Measurements from ENCODE around the gene SHKBP1. TPM values are rescaled to one million over a fixed set of nuclear protein-coding genes. Genes with fewer than 3 reads are reported as not detected.

The SHKBP1 gene
- total RNA-seq = 15.1 and 23.1 TPM in 2 replicates

GRCh38 chr19:40576585-40577451, at the start of gene SHKBP1:
TSS of gene SHKBP1 (plus strand) at chr19:40576873. CDS start at chr19:40576900, 27 bp downstream.

GRCh38 chr19:40601134-40601974, 24.7 kb downstream of the SHKBP1 start, which contains the start of gene LTBP4:
TSS of gene LTBP4 (plus strand) at chr19:40601369. CDS start at chr19:40601388, 19 bp downstream.

Other genes with a start within 250 kb of the SHKBP1 start
- gene C19orf47, start 228.5 kb upstream of the SHKBP1 start, total RNA-seq = 4.8 and 8.6 TPM in 2 replicates
- 105 and 167 TPM in 2 replicates for gene PLD3, start 228.2 kb upstream of the SHKBP1 start, total RNA-seq
- gene HIPK4, start 186.7 kb upstream of the SHKBP1 start, total RNA-seq = under 0.01 and 0.20 TPM in 2 replicates
- 0.98 and 1.5 TPM in 2 replicates for gene PRX, start 163.5 kb upstream of the SHKBP1 start, total RNA-seq
- gene SERTAD1, start 150.9 kb upstream of the SHKBP1 start, total RNA-seq = 13.3 and 14.0 TPM in 2 replicates
- 16.2 and 20.1 TPM in 2 replicates for gene SERTAD3, start 132.5 kb upstream of the SHKBP1 start, total RNA-seq
- gene BLVRB, start 111.1 kb upstream of the SHKBP1 start, total RNA-seq = 52.8 and 101 TPM in 2 replicates
- 0.37 and 0.39 TPM in 2 replicates for gene SPTBN4, start 109.9 kb upstream of the SHKBP1 start, total RNA-seq
- gene LTBP4, start 24.5 kb downstream of the SHKBP1 start, total RNA-seq = 20.7 and 36.0 TPM in 2 replicates
- 30.7 and 45.9 TPM in 2 replicates for gene NUMBL, start 113.8 kb downstream of the SHKBP1 start, total RNA-seq
- gene COQ8B, start 140.0 kb downstream of the SHKBP1 start, total RNA-seq = 29.0 and 37.1 TPM in 2 replicates
- 10.0 and 17.3 TPM in 2 replicates for gene ITPKC, start 140.2 kb downstream of the SHKBP1 start, total RNA-seq
- 0.98 and 1.1 TPM in 2 replicates for gene ACTMAP, start 173.6 kb downstream of the SHKBP1 start, total RNA-seq
- 42.3 and 62.4 TPM in 2 replicates for gene SNRPA, start 174.3 kb downstream of the SHKBP1 start, total RNA-seq
- gene MIA, start 198.6 kb downstream of the SHKBP1 start, total RNA-seq = 0.37 TPM in 1 of 2 replicates, not detected in the other
- 10.0 and 12.9 TPM in 2 replicates for gene RAB4B, start 201.4 kb downstream of the SHKBP1 start, total RNA-seq
- gene EGLN2, start 222.3 kb downstream of the SHKBP1 start, total RNA-seq = 72.0 and 73.5 TPM in 2 replicates